ENCODE data around the gene ACTG2.

Gene ACTG2

GRCh38 chr2:73913414-73914054 is 20.7 kb downstream of the ACTG2 start:
- no peak for DNase-seq (ENCODE audit: low read depth in 2 of 2)

GRCh38 chr2:73914667-73915066 is 21.9 kb downstream of the ACTG2 start:
- no peak for DNase-seq (ENCODE audit: low read depth in 2 of 2)

- no peak for DNase-seq (ENCODE audit: low read depth in 2 of 2)
Observed at GRCh38 chr2:73915437-73915993, 22.7 kb downstream of the ACTG2 start.

- DNase-seq (ENCODE audit: low read depth in 2 of 2), result no peak
Observed at GRCh38 chr2:73916666-73917065, 23.9 kb downstream of the ACTG2 start.

- no peak for DNase-seq (ENCODE audit: low read depth in 2 of 2)
Observed at GRCh38 chr2:73917296-73917695, 24.5 kb downstream of the ACTG2 start.

GRCh38 chr2:73917696-73918207 is 24.9 kb downstream of the ACTG2 start:
- no peak for DNase-seq (ENCODE audit: low read depth in 2 of 2)

GRCh38 chr2:73918856-73919255 is 26.0 kb downstream of the ACTG2 start:
- no peak for DNase-seq (ENCODE audit: low read depth in 2 of 2)

GRCh38 chr2:73919596-73920228 is 26.9 kb downstream of the ACTG2 start:
- DNase-seq (ENCODE audit: low read depth in 2 of 2), result no peak

GRCh38 chr2:73920577-73921545 is 28.1 kb downstream of the ACTG2 start:
- peak in 1 of 2 donors; percentile 27 for DNase-seq (ENCODE audit: low read depth in 2 of 2)

- no peak for DNase-seq (ENCODE audit: low read depth in 2 of 2)
Observed at GRCh38 chr2:73921581-73921980, 28.8 kb downstream of the ACTG2 start.

GRCh38 chr2:73922681-73923080 is 29.9 kb downstream of the ACTG2 start:
- DNase-seq (ENCODE audit: low read depth in 2 of 2), result no peak

GRCh38 chr2:73925033-73925704 is 32.4 kb downstream of the ACTG2 start:
- no peak for DNase-seq (ENCODE audit: low read depth in 2 of 2)

GRCh38 chr2:73925853-73926492 is 33.2 kb downstream of the ACTG2 start:
- DNase-seq (ENCODE audit: low read depth in 2 of 2), result no peak

- peak; percentile 91 to 92 for DNase-seq (ENCODE audit: low read depth in 2 of 2)
Observed at GRCh38 chr2:73926493-73927327, 33.9 kb downstream of the ACTG2 start, which contains the start of gene DGUOK. DGUOK (plus strand) TSS chr2:73926880; CDS start chr2:73926911, 31 bp downstream.

GRCh38 chr2:73927344-73927743 is 34.5 kb downstream of the ACTG2 start:
- no peak for DNase-seq (ENCODE audit: low read depth in 2 of 2)

GRCh38 chr2:73928963-73929347 is 36.1 kb downstream of the ACTG2 start:
- DNase-seq (ENCODE audit: low read depth in 2 of 2), result no peak

- no peak for DNase-seq (ENCODE audit: low read depth in 2 of 2)
Observed at GRCh38 chr2:73930386-73930785, 37.6 kb downstream of the ACTG2 start.

- DNase-seq (ENCODE audit: low read depth in 2 of 2), result peak; percentile 30 to 34
Observed at GRCh38 chr2:73931531-73932500, 39.0 kb downstream of the ACTG2 start.

- no peak for DNase-seq (ENCODE audit: low read depth in 2 of 2)
Observed at GRCh38 chr2:73933194-73933593, 40.4 kb downstream of the ACTG2 start.
